T-cell (primary cell): ENCODE data around the gene DICER1. TPM values are rescaled to one million over a fixed set of nuclear protein-coding genes. Genes with fewer than 3 reads are reported as not detected.

Experiments
- ATAC-seq, 4 experiments: fragments of 200-7000 bp in 3 of 4; fragments of 150-1000 bp in 1 of 4; cut with Tn5 transposase; replicated peaks in 1 of 4; 1 replicate in 3 of 4; 2 replicates in 1 of 4; pipeline ENCODE4 v1.10.0; 2021; ENCODE audit warnings: moderate library complexity in 3 of 4, mild to moderate bottlenecking in 2 of 4, moderate number of reproducible peaks in 1 of 4
- CTCF ChIA-PET, 2 donors: fragments of 300-600 bp; sonication (Branson Sonifier 250); formaldehyde crosslinking; loops; one replicate each; lab custom pipeline; 2022; ENCODE audit warnings: antibody characterized with exemption in 2 of 2; lab: Charles Lee
- POLR2A ChIA-PET, 2 donors: fragments of 300-600 bp; sonication (Branson Sonifier 250); formaldehyde crosslinking; loops; one replicate each; lab custom pipeline; 2022; ENCODE audit warnings: antibody characterized with exemption in 2 of 2; lab: Charles Lee
- DNase-seq, 35 experiments: peaks; one replicate each; pipeline versions ENCODE4 v3.0.0 to v3.0.0-alpha.2; 2013 to 2023
- H3K27ac ChIP-seq: one replicate; pipeline ENCODE4 v1.5.1; 2013; ENCODE audit warnings: low read length
- H3K27me3 ChIP-seq, 2 experiments: replicated peaks in 1 of 2; 1 replicate in 1 of 2; 2 replicates in 1 of 2; pipeline versions ENCODE4 v1.6.1 to v1.7.0; 2013; ENCODE audit warnings: low read length in 1 of 2, mixed read lengths in 1 of 2; ENCODE audit not compliant: control insufficient read depth in 2 of 2, insufficient read depth in 2 of 2; ENCODE audit errors: extremely low read depth in 1 of 2
- H3K36me3 ChIP-seq, 2 donors: 1 replicate in 1 of 2; 2 replicates in 1 of 2; pipeline versions ENCODE4 v1.6.1 to v1.7.0; 2013; ENCODE audit warnings: low read length in 1 of 2; ENCODE audit not compliant: control insufficient read depth in 2 of 2, insufficient read depth in 1 of 2; ENCODE audit errors: extremely low read depth in 1 of 2
- H3K4me1 ChIP-seq, 2 experiments: 1 replicate in 1 of 2; 2 replicates in 1 of 2; pipeline versions ENCODE4 v1.6.1 to v1.7.0; 2013; ENCODE audit warnings: low read length in 2 of 2, mixed read lengths in 1 of 2; ENCODE audit not compliant: insufficient read depth in 2 of 2, control insufficient read depth in 1 of 2; ENCODE audit errors: extremely low read depth in 1 of 2
- H3K4me3 ChIP-seq, 2 donors: 1 replicate in 1 of 2; 2 replicates in 1 of 2; pipeline versions ENCODE4 v1.5.1 to v1.7.0; 2013; ENCODE audit warnings: mild to moderate bottlenecking in 2 of 2, low read length in 1 of 2, moderate library complexity in 1 of 2; ENCODE audit not compliant: control insufficient read depth in 1 of 2; ENCODE audit errors: extremely low read depth in 1 of 2
- H3K9me3 ChIP-seq: 2 replicates; pipeline ENCODE4 v1.7.0; 2013
- H3K27ac Mint-ChIP-seq, 2 donors: one replicate each; pipeline ENCODE4 v1.8.0; 2020 to 2021; ENCODE audit warnings: mild to moderate bottlenecking in 2 of 2, mixed read lengths in 2 of 2
- H3K27me3 Mint-ChIP-seq, 2 donors: one replicate each; pipeline ENCODE4 v1.8.0; 2021 to 2022; ENCODE audit warnings: mixed read lengths in 2 of 2
- H3K36me3 Mint-ChIP-seq: one replicate; pipeline ENCODE4 v1.8.0; 2021; ENCODE audit warnings: mixed read lengths
- H3K4me1 Mint-ChIP-seq, 3 donors: one replicate each; pipeline ENCODE4 v1.8.0; 2020 to 2022; ENCODE audit warnings: mixed read lengths in 3 of 3, mild to moderate bottlenecking in 1 of 3
- H3K4me3 Mint-ChIP-seq, 3 donors: one replicate each; pipeline ENCODE4 v1.8.0; 2020 to 2022; ENCODE audit warnings: mild to moderate bottlenecking in 3 of 3, mixed read lengths in 3 of 3, moderate library complexity in 3 of 3
- H3K9me3 Mint-ChIP-seq, 3 donors: one replicate each; pipeline ENCODE4 v1.8.0; 2020 to 2022; ENCODE audit warnings: mixed read lengths in 3 of 3
- WGBS: methylation state at CpG from one replicate; pipeline ENCODE4 v1.1.5; 2013; ENCODE audit warnings: missing lambda C conversion rate; ENCODE audit not compliant: insufficient coverage; 5-methylcytosine and 5-hydroxymethylcytosine counted together
- total RNA-seq, 35 experiments: library from RNA in 6 of 35; stranded (reverse) in 6 of 35; fragments of 120-200 nt in 1 of 35; gene quantifications; one replicate each; pipeline versions ENCODE4 v1.2.1 to v1.2.4 and lab custom pipeline; 2013 to 2026

The DICER1 gene
- total RNA-seq, 5 donors from 2014 or later (not counting 1 experiment from before 2014, with no cell fraction given) = 40.1 to 62.8 (median 57.8) TPM

- Mint-ChIP-seq H3K9me3 (no peaks in the 10 kb centered on the region), H3K27me3 (peaks cover 0 to 4% of the 10 kb centered on the region in 2 donors), H3K4me1 (peaks cover 6 to 10% (median 6%) of the 10 kb centered on the region in 3 donors), H3K36me3 (no peaks in the 10 kb centered on the region), H3K4me3 (no peak overlapping the region), H3K27ac (no peak overlapping the region)
- no peak overlapping the region for H3K27ac ChIP-seq
- H3K4me3 ChIP-seq = no peak overlapping the region
- ChIA-PET CTCF (no interaction called here), POLR2A (no interaction called here)
- H3K36me3 ChIP-seq = no peaks in the 10 kb centered on the region
- peaks cover 0 to 15% of the 10 kb centered on the region in 2 experiments for H3K27me3 ChIP-seq
- no CpG with 5 or more reads among the region's 9 CpGs for WGBS
- DNase-seq (no peak), ATAC-seq (no peak)
- no peaks in the 10 kb centered on the region for H3K4me1 ChIP-seq
- no peaks in the 10 kb centered on the region for H3K9me3 ChIP-seq
Measured at GRCh38 chr14:95198320-95198719, 41.0 kb upstream of the DICER1 start.

GRCh38 chr14:95197551-95197950, 40.2 kb upstream of the DICER1 start:
- H3K4me3 Mint-ChIP-seq = no peak overlapping the region
- ATAC-seq = no peak
- H3K9me3 Mint-ChIP-seq = no peaks in the 10 kb centered on the region
- ChIA-PET CTCF (no interaction called here), POLR2A (no interaction called here)
- WGBS = 88% methylated on average over 6 of the region's 8 CpGs
- H3K36me3 ChIP-seq = no peaks in the 10 kb centered on the region
- H3K27me3 Mint-ChIP-seq = peaks cover 0 to 4% of the 10 kb centered on the region in 2 donors
- no peak overlapping the region for H3K4me3 ChIP-seq
- H3K9me3 ChIP-seq = no peaks in the 10 kb centered on the region
- H3K4me1 ChIP-seq = no peaks in the 10 kb centered on the region
- no peak overlapping the region for H3K27ac Mint-ChIP-seq
- H3K4me1 Mint-ChIP-seq = peaks cover 6 to 10% (median 6%) of the 10 kb centered on the region in 3 donors
- no peaks in the 10 kb centered on the region for H3K36me3 Mint-ChIP-seq
- no peak overlapping the region for H3K27ac ChIP-seq
- DNase-seq = no peak
- H3K27me3 ChIP-seq = peaks cover 0 to 15% of the 10 kb centered on the region in 2 experiments

GRCh38 chr14:95196826-95197545, 39.7 kb upstream of the DICER1 start:
- no peaks in the 10 kb centered on the region for H3K36me3 ChIP-seq
- peaks cover 6 to 10% (median 6%) of the 10 kb centered on the region in 3 donors for H3K4me1 Mint-ChIP-seq
- POLR2A ChIA-PET = no interaction called here
- no peak overlapping the region for H3K27ac ChIP-seq
- no peak overlapping the region for H3K4me3 ChIP-seq
- H3K27me3 Mint-ChIP-seq = no peaks in the 10 kb centered on the region
- H3K9me3 Mint-ChIP-seq = no peaks in the 10 kb centered on the region
- DNase-seq (no peak), ATAC-seq (no peak)
- peaks cover 0 to 13% of the 10 kb centered on the region in 2 experiments for H3K27me3 ChIP-seq
- H3K4me3 Mint-ChIP-seq = no peak overlapping the region
- H3K9me3 ChIP-seq = no peaks in the 10 kb centered on the region
- CTCF ChIA-PET = interaction anchor here in 1 of 2 donors (1.1 kb wide), 1 partner anchor 507 kb away, joined by 3 read pairs; no protein-coding TSS in a partner anchor
- WGBS = no CpG with 5 or more reads among the region's 2 CpGs
- H3K4me1 ChIP-seq = no peaks in the 10 kb centered on the region
- H3K27ac Mint-ChIP-seq = no peak overlapping the region
- no peaks in the 10 kb centered on the region for H3K36me3 Mint-ChIP-seq

- H3K4me1 ChIP-seq = no peaks in the 10 kb centered on the region
- no peaks in the 10 kb centered on the region for H3K9me3 ChIP-seq
- Mint-ChIP-seq H3K4me1 (peaks cover 6 to 10% (median 6%) of the 10 kb centered on the region in 3 donors), H3K27me3 (no peaks in the 10 kb centered on the region), H3K36me3 (no peaks in the 10 kb centered on the region), H3K9me3 (no peaks in the 10 kb centered on the region), H3K27ac (no peak overlapping the region), H3K4me3 (no peak overlapping the region)
- CTCF ChIA-PET = interaction anchor here in 1 of 2 donors (1.1 kb wide), 1 partner anchor 506 kb away, joined by 3 read pairs; no protein-coding TSS in a partner anchor
- peaks cover 0 to 16% of the 10 kb centered on the region in 2 experiments for H3K27me3 ChIP-seq
- DNase-seq = peak in 3 of 35 experiments; percentile 2 to 44 (median 6)
- no peaks in the 10 kb centered on the region for H3K36me3 ChIP-seq
- H3K27ac ChIP-seq = no peak overlapping the region
- no peak overlapping the region for H3K4me3 ChIP-seq
- POLR2A ChIA-PET = no interaction called here
- no CpG with 5 or more reads among the region's 5 CpGs for WGBS
- peak in 3 of 4 experiments; percentile 48 to 63 (median 50) for ATAC-seq
Measured at GRCh38 chr14:95196268-95196667, 38.9 kb upstream of the DICER1 start.

GRCh38 chr14:95195031-95195430, 37.7 kb upstream of the DICER1 start:
- H3K9me3 Mint-ChIP-seq = no peaks in the 10 kb centered on the region
- ChIA-PET CTCF (no interaction called here), POLR2A (no interaction called here)
- no peak for ATAC-seq
- H3K27me3 ChIP-seq = peaks cover 0 to 16% of the 10 kb centered on the region in 2 experiments
- no peaks in the 10 kb centered on the region for H3K27me3 Mint-ChIP-seq
- no peak overlapping the region for H3K27ac Mint-ChIP-seq
- H3K9me3 ChIP-seq = no peaks in the 10 kb centered on the region
- H3K4me3 Mint-ChIP-seq = no peak overlapping the region
- H3K36me3 ChIP-seq = no peaks in the 10 kb centered on the region
- no peak overlapping the region for H3K27ac ChIP-seq
- H3K4me1 Mint-ChIP-seq = peaks cover 6 to 10% (median 6%) of the 10 kb centered on the region in 3 donors
- H3K4me1 ChIP-seq = no peaks in the 10 kb centered on the region
- no peak overlapping the region for H3K4me3 ChIP-seq
- WGBS = 85% methylated on average over 2 of the region's 6 CpGs
- H3K36me3 Mint-ChIP-seq = no peaks in the 10 kb centered on the region
- no peak for DNase-seq

- no peaks in the 10 kb centered on the region for H3K36me3 Mint-ChIP-seq
- POLR2A ChIA-PET = interaction anchor here in 1 of 2 donors (1.2 kb wide), 1 partner anchor 37 kb away, joined by 3 read pairs; no protein-coding TSS in a partner anchor
- Histone ChIP-seq H3K4me3 (no peak overlapping the region), H3K27me3 (peaks cover 0 to 16% of the 10 kb centered on the region in 2 experiments), H3K36me3 (no peaks in the 10 kb centered on the region), H3K4me1 (no peaks in the 10 kb centered on the region), H3K27ac (no peak overlapping the region), H3K9me3 (no peaks in the 10 kb centered on the region)
- H3K27ac Mint-ChIP-seq = no peak overlapping the region
- peaks cover 6 to 10% (median 6%) of the 10 kb centered on the region in 3 donors for H3K4me1 Mint-ChIP-seq
- CTCF ChIA-PET = no interaction called here
- peaks cover 1 to 5% of the 10 kb centered on the region in 2 donors for H3K27me3 Mint-ChIP-seq
- DNase-seq (no peak), ATAC-seq (no peak)
- no peak overlapping the region for H3K4me3 Mint-ChIP-seq
- WGBS = 100% methylated on average over 2 of the region's 6 CpGs
- peaks cover 0 to 3% (median 2%) of the 10 kb centered on the region in 3 donors for H3K9me3 Mint-ChIP-seq
Measured at GRCh38 chr14:95193081-95193480, 35.8 kb upstream of the DICER1 start.
